ENCODE results near the gene DNAH5. TPM values are rescaled to one million over a fixed set of nuclear protein-coding genes. Genes with fewer than 3 reads are reported as not detected.

Gene DNAH5
- total RNA-seq, 1 donor from 2014 or later = 0.49 TPM

DNA sequence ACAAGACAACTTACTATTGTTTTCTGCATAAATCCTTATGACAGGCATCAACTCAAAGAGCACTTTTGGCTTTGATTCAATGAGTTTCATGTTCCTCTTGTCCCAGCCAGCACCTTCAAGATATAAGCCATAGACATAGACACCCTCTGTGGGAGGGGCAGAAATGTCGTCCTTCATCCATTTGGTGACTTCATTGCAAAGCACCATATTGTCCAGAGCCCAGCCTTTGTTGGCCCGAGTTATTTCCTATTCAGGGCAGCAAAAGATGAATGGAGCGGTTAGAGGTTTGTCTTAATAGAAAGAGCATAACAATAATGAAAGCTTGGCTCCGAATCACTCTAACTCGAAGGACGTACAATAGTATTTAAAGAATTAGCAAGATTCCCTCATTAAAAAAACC lies 243.9 kb downstream of the DNAH5 start:
- Histone ChIP-seq H3K36me3 (no peaks in the 10 kb centered on the region), H3K4me1 (no peaks in the 10 kb centered on the region), H3K27ac (no peak overlapping the region), H3K9me3 (no peaks in the 10 kb centered on the region), H3K27me3 (no peaks in the 10 kb centered on the region), H3K4me3 (no peak overlapping the region)
- intact Hi-C loops (cut with DNase I) = no loop called here
- no peak for DNase-seq (ENCODE audit: extremely low spot score in 2 of 2)
- TF ChIP-seq, protein P1, sequence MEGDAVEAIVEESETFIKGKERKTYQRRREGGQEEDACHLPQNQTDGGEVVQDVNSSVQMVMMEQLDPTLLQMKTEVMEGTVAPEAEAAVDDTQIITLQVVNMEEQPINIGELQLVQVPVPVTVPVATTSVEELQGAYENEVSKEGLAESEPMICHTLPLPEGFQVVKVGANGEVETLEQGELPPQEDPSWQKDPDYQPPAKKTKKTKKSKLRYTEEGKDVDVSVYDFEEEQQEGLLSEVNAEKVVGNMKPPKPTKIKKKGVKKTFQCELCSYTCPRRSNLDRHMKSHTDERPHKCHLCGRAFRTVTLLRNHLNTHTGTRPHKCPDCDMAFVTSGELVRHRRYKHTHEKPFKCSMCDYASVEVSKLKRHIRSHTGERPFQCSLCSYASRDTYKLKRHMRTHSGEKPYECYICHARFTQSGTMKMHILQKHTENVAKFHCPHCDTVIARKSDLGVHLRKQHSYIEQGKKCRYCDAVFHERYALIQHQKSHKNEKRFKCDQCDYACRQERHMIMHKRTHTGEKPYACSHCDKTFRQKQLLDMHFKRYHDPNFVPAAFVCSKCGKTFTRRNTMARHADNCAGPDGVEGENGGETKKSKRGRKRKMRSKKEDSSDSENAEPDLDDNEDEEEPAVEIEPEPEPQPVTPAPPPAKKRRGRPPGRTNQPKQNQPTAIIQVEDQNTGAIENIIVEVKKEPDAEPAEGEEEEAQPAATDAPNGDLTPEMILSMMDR (IDR thresholded peaks at IDR 0.05) = no peak
- no peak for TF ChIP-seq POLR2A (IDR thresholded peaks at IDR 0.05)
- no peak for TF ChIP-seq POLR2AphosphoS5 (IDR thresholded peaks at IDR 0.05; ENCODE audit: insufficient read depth in 1 of 2, low read depth in 1 of 2)

DNA sequence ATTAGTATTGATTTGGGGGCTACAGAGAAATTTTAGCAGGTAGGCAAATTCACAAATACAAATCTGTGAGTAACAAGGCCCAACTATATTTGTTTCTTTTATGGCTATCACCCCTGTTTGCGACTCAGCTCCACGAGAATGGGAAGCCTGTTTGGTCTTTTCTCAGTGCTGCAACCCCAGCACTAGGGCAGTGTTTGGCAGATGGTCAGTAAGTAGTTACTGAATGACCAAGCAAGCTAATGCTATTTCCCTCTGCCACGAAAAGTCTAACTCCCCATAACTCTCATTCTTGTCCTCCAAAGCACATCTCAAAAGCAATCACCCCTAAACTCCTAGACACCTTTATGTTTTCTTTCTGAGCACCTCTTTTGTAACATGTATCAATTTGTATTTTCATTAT lies 245.6 kb downstream of the DNAH5 start:
- Histone ChIP-seq H3K27ac (no peak overlapping the region), H3K4me3 (no peak overlapping the region), H3K27me3 (no peaks in the 10 kb centered on the region), H3K36me3 (no peaks in the 10 kb centered on the region), H3K4me1 (no peaks in the 10 kb centered on the region), H3K9me3 (no peaks in the 10 kb centered on the region)
- no peak for DNase-seq (ENCODE audit: extremely low spot score in 2 of 2)
- intact Hi-C loops (cut with DNase I) = no loop called here
- TF ChIP-seq POLR2A (IDR thresholded peaks at IDR 0.05) (no peak), POLR2AphosphoS5 (IDR thresholded peaks at IDR 0.05; ENCODE audit: insufficient read depth in 1 of 2, low read depth in 1 of 2) (no peak)
- TF ChIP-seq, protein P1 (IDR thresholded peaks at IDR 0.05) = no peak

DNA sequence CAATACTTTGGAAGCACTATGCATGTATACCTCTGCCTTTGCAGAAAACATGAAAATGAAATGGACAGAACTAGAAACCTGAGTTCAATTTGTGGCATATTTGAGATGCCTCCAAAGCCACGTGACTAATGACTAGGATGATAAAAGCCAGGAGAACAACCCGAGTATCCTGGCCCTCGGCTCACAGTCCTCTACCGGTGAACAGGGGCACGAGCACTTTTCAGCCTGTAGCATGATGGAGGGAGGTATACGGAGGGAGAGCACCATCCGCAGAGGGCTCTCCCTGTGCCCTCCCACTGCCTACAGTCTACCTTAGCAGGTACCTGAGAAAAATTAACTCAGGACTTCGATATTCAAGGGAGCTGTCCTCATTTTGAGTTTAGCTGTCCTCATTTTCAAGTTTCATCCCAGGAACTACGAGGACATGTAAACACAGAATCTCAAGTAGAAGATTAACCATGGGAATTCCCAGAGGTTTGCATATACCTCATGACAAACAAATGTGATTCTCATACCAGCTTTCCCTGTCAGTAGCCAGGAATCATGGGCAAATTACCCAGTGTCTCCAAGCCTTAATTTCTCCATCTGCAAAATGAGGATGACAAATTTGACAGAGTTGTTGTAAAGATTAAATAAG lies 249.3 kb downstream of the DNAH5 start:
- TF ChIP-seq POLR2A (IDR thresholded peaks at IDR 0.05) (no peak), POLR2AphosphoS5 (IDR thresholded peaks at IDR 0.05; ENCODE audit: insufficient read depth in 1 of 2, low read depth in 1 of 2) (no peak)
- TF ChIP-seq, protein P1 (IDR thresholded peaks at IDR 0.05) = no peak
- no peaks in the 10 kb centered on the region for H3K27me3 ChIP-seq
- no peaks in the 10 kb centered on the region for H3K9me3 ChIP-seq
- no peaks in the 10 kb centered on the region for H3K4me1 ChIP-seq
- no peak overlapping the region for H3K27ac ChIP-seq
- H3K36me3 ChIP-seq = no peaks in the 10 kb centered on the region
- no peak overlapping the region for H3K4me3 ChIP-seq
- no peak for DNase-seq (ENCODE audit: extremely low spot score in 2 of 2)
- intact Hi-C loops (cut with DNase I) = no loop called here

DNA sequence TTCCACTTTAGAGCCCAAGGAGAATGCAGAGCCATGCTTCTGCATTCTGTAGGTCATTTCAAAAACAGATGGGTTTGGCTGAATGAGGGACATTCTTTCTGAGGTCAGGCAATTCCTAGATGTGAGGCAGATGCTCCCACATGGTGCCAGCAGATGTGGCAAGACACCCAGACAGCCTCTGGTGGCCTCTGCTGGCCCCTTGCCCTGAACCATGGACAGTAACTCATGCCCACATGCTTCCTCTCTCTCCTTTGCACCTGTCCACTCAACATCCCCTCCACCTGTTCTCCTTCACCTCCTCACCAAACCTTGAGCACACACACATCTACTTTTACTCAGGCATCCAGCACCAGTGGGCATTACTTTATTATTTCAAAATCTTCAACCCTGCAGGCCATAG lies 252.3 kb downstream of the DNAH5 start:
- no peak for DNase-seq (ENCODE audit: extremely low spot score in 2 of 2)
- TF ChIP-seq POLR2A (IDR thresholded peaks at IDR 0.05) = no peak
- TF ChIP-seq, protein P1 (IDR thresholded peaks at IDR 0.05) = no peak
- TF ChIP-seq POLR2AphosphoS5 (IDR thresholded peaks at IDR 0.05; ENCODE audit: insufficient read depth in 1 of 2, low read depth in 1 of 2) = no peak

DNA sequence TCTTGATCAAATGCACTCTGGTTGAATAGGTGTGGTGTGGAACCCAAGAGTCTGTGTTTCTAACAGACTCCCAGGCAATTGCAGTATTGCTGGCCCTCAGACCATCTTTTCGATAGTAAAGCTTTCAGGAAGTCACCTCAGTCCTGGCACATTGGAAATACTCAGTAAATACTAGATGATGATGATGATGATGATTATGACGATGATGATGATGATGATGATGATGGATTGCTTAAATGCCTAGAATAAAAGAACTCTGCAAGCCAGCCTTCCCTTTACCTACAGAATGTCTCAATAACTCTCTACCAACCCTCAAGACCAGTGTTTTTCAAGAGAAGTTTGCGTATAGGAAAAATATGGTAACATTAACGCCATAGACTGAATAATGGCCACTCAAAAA lies 268.0 kb downstream of the DNAH5 start:
- H3K9me3 ChIP-seq = no peaks in the 10 kb centered on the region
- TF ChIP-seq, protein P1 (IDR thresholded peaks at IDR 0.05) = no peak
- TF ChIP-seq POLR2A (IDR thresholded peaks at IDR 0.05) = no peak
- no peak for TF ChIP-seq POLR2AphosphoS5 (IDR thresholded peaks at IDR 0.05; ENCODE audit: insufficient read depth in 1 of 2, low read depth in 1 of 2)
- H3K27ac ChIP-seq = no peak overlapping the region
- no peaks in the 10 kb centered on the region for H3K4me1 ChIP-seq
- no peak for DNase-seq (ENCODE audit: extremely low spot score in 2 of 2)
- H3K36me3 ChIP-seq = no peaks in the 10 kb centered on the region
- intact Hi-C loops (cut with DNase I) = no loop called here
- H3K4me3 ChIP-seq = no peak overlapping the region
- H3K27me3 ChIP-seq = no peaks in the 10 kb centered on the region

More for the DNA sequence above, 252.3 kb downstream of the DNAH5 start:
- Histone ChIP-seq H3K36me3 (no peaks in the 10 kb centered on the region), H3K4me3 (no peak overlapping the region), H3K27ac (no peak overlapping the region), H3K9me3 (no peaks in the 10 kb centered on the region), H3K4me1 (no peaks in the 10 kb centered on the region), H3K27me3 (no peaks in the 10 kb centered on the region)
- intact Hi-C loops (cut with DNase I) = no loop called here

All from vagina (tissue), 2 donors.